ENCODE results near the gene ARID4A. TPM values are rescaled to one million over a fixed set of nuclear protein-coding genes. Genes with fewer than 3 reads are reported as not detected.
"Not testable (repeated sequence)": the region's sequence is repeated elsewhere in the genome, so short reads cannot be mapped to it uniquely, and the experiment has no call there.

Gene ARID4A
- total RNA-seq, 6 experiments from 2014 or later, result 10.5 to 13.4 (median 12.3) TPM

DNA sequence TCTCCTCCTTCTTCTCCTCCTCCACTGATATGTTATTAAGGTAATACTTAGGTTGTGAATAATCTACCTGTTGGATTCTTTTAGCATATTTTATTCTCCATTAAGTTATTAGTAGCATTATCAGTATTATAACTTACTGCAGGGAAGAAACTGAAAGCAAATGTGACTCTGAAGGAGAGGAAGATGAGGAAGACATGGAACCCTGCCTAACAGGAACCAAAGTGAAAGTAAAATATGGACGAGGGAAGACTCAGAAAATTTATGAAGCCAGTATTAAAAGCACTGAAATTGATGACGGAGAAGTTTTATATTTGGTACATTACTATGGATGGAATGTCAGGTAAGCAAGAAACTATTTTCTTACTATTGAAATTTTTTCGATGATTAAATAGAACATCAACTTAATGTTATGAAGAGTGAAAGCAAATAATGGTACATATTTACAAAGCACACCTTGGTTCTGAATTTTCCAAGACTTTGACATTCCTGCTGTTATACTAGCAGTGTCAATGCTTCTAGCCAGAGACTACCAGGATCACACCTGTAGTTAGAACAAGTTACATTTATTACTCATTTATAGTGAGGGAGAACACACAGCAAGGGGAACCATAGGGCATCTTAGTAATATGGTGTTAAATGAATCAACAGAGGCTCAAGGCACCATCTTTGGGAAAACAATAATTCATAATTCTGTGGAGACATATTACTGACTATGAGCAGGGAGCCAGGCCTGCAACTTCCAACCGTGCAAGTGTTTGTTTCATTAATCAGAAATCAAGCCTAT lies 55.4 kb downstream of the ARID4A start:
- peaks cover 19% of the 10 kb centered on the region; the same call in 1 of the 2 replicates for H3K36me3 Mint-ChIP-seq (ENCODE audit: low read depth)
- no peaks in the 10 kb centered on the region for H3K9me3 Mint-ChIP-seq
- H3K4me3 Mint-ChIP-seq, result peak overlapping the region; percentile 82
- peaks cover 16% of the 10 kb centered on the region for H3K4me1 Mint-ChIP-seq (ENCODE audit: low read depth)
- DNase-seq, result no peak
- TF ChIP-seq, protein P1, sequence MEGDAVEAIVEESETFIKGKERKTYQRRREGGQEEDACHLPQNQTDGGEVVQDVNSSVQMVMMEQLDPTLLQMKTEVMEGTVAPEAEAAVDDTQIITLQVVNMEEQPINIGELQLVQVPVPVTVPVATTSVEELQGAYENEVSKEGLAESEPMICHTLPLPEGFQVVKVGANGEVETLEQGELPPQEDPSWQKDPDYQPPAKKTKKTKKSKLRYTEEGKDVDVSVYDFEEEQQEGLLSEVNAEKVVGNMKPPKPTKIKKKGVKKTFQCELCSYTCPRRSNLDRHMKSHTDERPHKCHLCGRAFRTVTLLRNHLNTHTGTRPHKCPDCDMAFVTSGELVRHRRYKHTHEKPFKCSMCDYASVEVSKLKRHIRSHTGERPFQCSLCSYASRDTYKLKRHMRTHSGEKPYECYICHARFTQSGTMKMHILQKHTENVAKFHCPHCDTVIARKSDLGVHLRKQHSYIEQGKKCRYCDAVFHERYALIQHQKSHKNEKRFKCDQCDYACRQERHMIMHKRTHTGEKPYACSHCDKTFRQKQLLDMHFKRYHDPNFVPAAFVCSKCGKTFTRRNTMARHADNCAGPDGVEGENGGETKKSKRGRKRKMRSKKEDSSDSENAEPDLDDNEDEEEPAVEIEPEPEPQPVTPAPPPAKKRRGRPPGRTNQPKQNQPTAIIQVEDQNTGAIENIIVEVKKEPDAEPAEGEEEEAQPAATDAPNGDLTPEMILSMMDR (IDR thresholded peaks at IDR 0.05), result no peak
- H3K27me3 Mint-ChIP-seq (ENCODE audit: insufficient read depth), result peaks cover 1% of the 10 kb centered on the region; the same call in 1 of the 2 replicates
- peak overlapping the region; percentile 50 for H3K27ac Mint-ChIP-seq

DNA sequence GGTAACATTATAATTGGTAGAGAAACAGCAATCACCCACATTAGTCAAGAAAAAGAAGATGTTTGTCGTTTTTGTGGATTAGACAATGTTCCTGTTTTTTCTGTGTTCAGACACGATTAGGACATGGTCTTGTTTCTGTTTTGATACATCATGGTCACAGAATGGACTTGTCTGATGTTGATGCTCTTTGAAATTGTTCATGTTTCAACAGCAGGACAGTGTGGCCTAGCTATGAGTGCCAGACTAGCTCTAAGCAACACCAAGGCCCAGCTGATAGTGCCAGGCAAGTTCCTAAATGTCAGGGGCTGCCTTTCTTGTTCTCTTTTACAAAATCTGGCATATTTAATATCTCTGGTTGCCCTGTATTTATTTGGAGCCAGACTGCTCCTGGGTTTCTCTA lies 56.5 kb downstream of the ARID4A start:
- H3K36me3 Mint-ChIP-seq (ENCODE audit: low read depth), result peaks cover 17% of the 10 kb centered on the region; the same call in 1 of the 2 replicates
- no peak overlapping the region for H3K27ac Mint-ChIP-seq
- TF ChIP-seq, protein P1 (IDR thresholded peaks at IDR 0.05), result no peak
- H3K4me3 Mint-ChIP-seq, result no peak overlapping the region
- no peak for DNase-seq
- H3K4me1 Mint-ChIP-seq (ENCODE audit: low read depth), result peaks cover 16% of the 10 kb centered on the region
- peaks cover 1% of the 10 kb centered on the region; the same call in 1 of the 2 replicates for H3K27me3 Mint-ChIP-seq (ENCODE audit: insufficient read depth)
- no peaks in the 10 kb centered on the region for H3K9me3 Mint-ChIP-seq

DNA sequence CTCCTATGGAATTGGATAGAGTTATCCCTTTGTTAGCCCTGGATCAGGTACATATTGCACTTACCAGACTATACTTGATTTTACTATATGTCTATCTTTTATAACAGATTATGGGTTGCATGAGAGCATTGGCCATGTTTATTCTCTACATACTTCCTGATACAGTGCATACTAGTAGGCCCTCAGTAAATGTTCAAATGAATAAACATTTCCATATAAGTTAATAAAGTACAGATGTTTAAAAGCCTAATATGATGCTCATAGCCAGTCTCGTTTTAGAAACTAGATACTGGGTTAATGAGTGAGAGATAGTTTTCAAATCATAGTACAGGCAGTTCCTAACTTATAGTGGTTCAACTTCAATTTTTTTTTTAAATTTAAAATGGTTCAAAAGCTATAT lies 57.9 kb downstream of the ARID4A start:
- H3K36me3 Mint-ChIP-seq (ENCODE audit: low read depth), result peaks cover 22% of the 10 kb centered on the region; the same call in 1 of the 2 replicates
- TF ChIP-seq, protein P1 (IDR thresholded peaks at IDR 0.05), result no peak
- H3K27ac Mint-ChIP-seq, result no peak overlapping the region
- no peak overlapping the region for H3K4me3 Mint-ChIP-seq
- DNase-seq, result no peak
- H3K27me3 Mint-ChIP-seq (ENCODE audit: insufficient read depth), result peaks cover 1% of the 10 kb centered on the region; the same call in 1 of the 2 replicates
- H3K9me3 Mint-ChIP-seq, result no peaks in the 10 kb centered on the region
- H3K4me1 Mint-ChIP-seq (ENCODE audit: low read depth), result peaks cover 16% of the 10 kb centered on the region

DNA sequence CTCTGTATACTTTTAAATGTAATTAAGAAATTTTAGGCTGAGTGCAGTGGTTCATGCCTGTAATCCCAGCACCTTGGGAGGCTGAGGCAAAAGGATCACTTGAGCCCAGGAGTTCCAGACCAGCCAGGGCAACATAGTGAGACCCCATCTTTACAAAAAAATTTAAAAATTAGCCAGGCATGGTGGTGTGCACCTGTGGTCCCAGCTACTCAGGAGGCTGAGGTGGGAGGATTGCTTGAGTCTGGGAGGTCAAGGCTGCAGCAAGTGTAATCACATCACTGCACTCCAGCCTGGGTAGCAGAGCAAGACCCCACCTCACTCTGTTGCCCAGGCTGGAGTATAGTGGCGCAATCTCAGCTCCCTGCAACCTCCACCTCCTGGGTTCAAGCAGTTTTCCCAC lies 63.9 kb downstream of the ARID4A start:
- not testable (repeated sequence) for H3K9me3 Mint-ChIP-seq; H3K4me3 Mint-ChIP-seq; H3K27me3 Mint-ChIP-seq (ENCODE audit: insufficient read depth); DNase-seq; H3K27ac Mint-ChIP-seq; H3K4me1 Mint-ChIP-seq (ENCODE audit: low read depth)
- peaks cover 27% of the 10 kb centered on the region for H3K36me3 Mint-ChIP-seq (ENCODE audit: low read depth)

DNA sequence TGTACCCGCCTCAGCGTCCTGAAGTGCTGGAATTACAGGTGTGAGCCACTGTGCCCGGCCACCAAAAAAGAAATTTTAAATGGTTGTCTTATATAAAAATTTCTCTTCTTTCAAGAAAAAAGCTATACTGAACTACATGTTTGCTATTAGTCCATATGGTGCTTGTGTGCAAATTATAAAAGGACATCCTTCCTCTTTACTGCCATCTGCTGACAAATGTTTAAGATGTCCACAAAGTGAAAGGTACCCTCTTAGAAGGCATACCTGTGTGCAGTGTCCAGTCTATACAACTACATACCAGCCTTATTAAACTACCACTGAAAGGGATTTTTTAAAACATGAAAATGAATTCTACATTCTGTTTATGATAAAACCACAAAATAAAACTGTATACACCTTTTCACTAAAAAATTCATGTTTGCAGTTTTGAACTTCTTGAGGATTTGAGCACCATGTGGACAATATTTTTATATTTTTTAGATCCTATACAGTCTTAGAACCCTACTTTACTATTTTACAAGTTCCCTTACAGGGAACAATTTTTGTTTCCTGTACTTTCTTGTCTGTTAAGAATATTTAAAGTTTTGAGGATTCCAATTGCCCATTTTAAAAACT lies 64.5 kb downstream of the ARID4A start:
- Mint-ChIP-seq H3K27ac (no peak overlapping the region), H3K27me3 (ENCODE audit: insufficient read depth) (no peaks in the 10 kb centered on the region), H3K36me3 (ENCODE audit: low read depth) (peaks cover 32% of the 10 kb centered on the region), H3K4me3 (no peak overlapping the region), H3K9me3 (no peaks in the 10 kb centered on the region), H3K4me1 (ENCODE audit: low read depth) (peaks cover 7% of the 10 kb centered on the region)
- TF ChIP-seq, protein P1 (IDR thresholded peaks at IDR 0.05), result peak; percentile 64
- DNase-seq, result peak; percentile 2

DNA sequence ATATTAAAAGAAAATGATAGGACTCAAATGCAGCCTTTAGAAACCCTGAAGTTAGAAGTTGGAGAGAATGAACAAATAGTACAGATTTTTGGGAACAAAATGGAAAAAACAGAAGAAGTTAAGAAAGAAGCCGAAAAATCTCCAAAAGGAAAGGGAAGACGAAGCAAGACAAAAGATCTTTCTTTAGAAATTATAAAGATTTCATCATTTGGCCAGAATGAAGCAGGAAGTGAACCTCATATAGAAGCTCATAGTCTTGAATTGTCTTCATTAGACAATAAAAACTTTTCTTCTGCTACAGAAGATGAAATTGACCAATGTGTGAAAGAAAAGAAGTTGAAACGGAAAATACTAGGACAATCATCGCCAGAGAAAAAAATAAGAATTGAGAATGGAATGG lies 66.0 kb downstream of the ARID4A start:
- Mint-ChIP-seq H3K27me3 (ENCODE audit: insufficient read depth) (no peaks in the 10 kb centered on the region), H3K36me3 (ENCODE audit: low read depth) (peaks cover 41% of the 10 kb centered on the region)

More for the DNA sequence above, 66.0 kb downstream of the ARID4A start:
- TF ChIP-seq, protein P1 (IDR thresholded peaks at IDR 0.05), result no peak
- H3K4me1 Mint-ChIP-seq (ENCODE audit: low read depth), result peaks cover 20% of the 10 kb centered on the region
- no peak overlapping the region for H3K4me3 Mint-ChIP-seq
- no peak for DNase-seq
- no peaks in the 10 kb centered on the region for H3K9me3 Mint-ChIP-seq
- H3K27ac Mint-ChIP-seq, result no peak overlapping the region
